HG03066 (cell line): ENCODE results near the gene THSD7B.

ENCODE experiments used
- ATAC-seq: cut with Tn5 transposase; IDR thresholded peaks from one replicate; pipeline ENCODE4 v1.9.1; 2021; ENCODE audit warnings: low read depth; ENCODE audit not compliant: unreplicated experiment

Gene THSD7B

GRCh38 chr2:136798766-136799165 lies 33.4 kb downstream of the THSD7B start:
- no peak for ATAC-seq

- no peak for ATAC-seq
Measured at GRCh38 chr2:136801661-136802060, 36.3 kb downstream of the THSD7B start.

- ATAC-seq, result no peak
Measured at GRCh38 chr2:136809998-136810397, 44.7 kb downstream of the THSD7B start.

- ATAC-seq, result no peak
Measured at GRCh38 chr2:136818839-136819238, 53.5 kb downstream of the THSD7B start.

GRCh38 chr2:136823291-136823690 lies 57.9 kb downstream of the THSD7B start:
- no peak for ATAC-seq

GRCh38 chr2:136828162-136828561 lies 62.8 kb downstream of the THSD7B start:
- ATAC-seq, result no peak

- no peak for ATAC-seq
Measured at GRCh38 chr2:136828774-136829173, 63.4 kb downstream of the THSD7B start.

- ATAC-seq, result no peak
Measured at GRCh38 chr2:136844546-136844945, 79.2 kb downstream of the THSD7B start.

- no peak for ATAC-seq
Measured at GRCh38 chr2:136858656-136859055, 93.3 kb downstream of the THSD7B start.

- ATAC-seq, result no peak
Measured at GRCh38 chr2:136860443-136860958, 95.2 kb downstream of the THSD7B start.

- no peak for ATAC-seq
Measured at GRCh38 chr2:136863468-136863867, 98.1 kb downstream of the THSD7B start.

- no peak for ATAC-seq
Measured at GRCh38 chr2:136863874-136864273, 98.5 kb downstream of the THSD7B start.

GRCh38 chr2:136871424-136871823 lies 106.1 kb downstream of the THSD7B start:
- ATAC-seq, result no peak

GRCh38 chr2:136874258-136874657 lies 108.9 kb downstream of the THSD7B start:
- ATAC-seq, result no peak

- no peak for ATAC-seq
Measured at GRCh38 chr2:136891100-136891499, 125.8 kb downstream of the THSD7B start.

GRCh38 chr2:136894007-136894634 lies 128.8 kb downstream of the THSD7B start:
- no peak for ATAC-seq

GRCh38 chr2:136901732-136902131 lies 136.4 kb downstream of the THSD7B start:
- no peak for ATAC-seq

- no peak for ATAC-seq
Measured at GRCh38 chr2:136905779-136906178, 140.4 kb downstream of the THSD7B start.

GRCh38 chr2:136909777-136910176 lies 144.4 kb downstream of the THSD7B start:
- no peak for ATAC-seq

GRCh38 chr2:136916131-136916530 lies 150.8 kb downstream of the THSD7B start:
- ATAC-seq, result no peak

- no peak for ATAC-seq
Measured at GRCh38 chr2:136917411-136917881, 152.1 kb downstream of the THSD7B start.

- no peak for ATAC-seq
Measured at GRCh38 chr2:136919682-136920081, 154.3 kb downstream of the THSD7B start.
